SU-DHL-6 (cell line): Measurements from ENCODE around the gene LAMC3.

Source experiments
- CTCF ChIP-seq: fragments of 200-600 bp; sonication (generic); IDR thresholded peaks from one replicate; pipeline ENCODE4 v1.5.1; 2017; ENCODE audit warnings: antibody characterized with exemption, mild to moderate bottlenecking, low read length, moderate library complexity; ENCODE audit not compliant: insufficient read depth, poor library complexity, severe bottlenecking
- EZH2phosphoT487 ChIP-seq: fragments of 200-600 bp; sonication (generic), shearing (Covaris generic); conservative IDR thresholded peaks from 2 replicates; pipeline ENCODE4 v1.6.1; 2018; ENCODE audit warnings: mild to moderate bottlenecking, antibody characterized with exemption, low read length, moderate library complexity, mixed read lengths

- TF ChIP-seq EZH2phosphoT487 (no peak), CTCF (no peak)
Observed at GRCh38 chr9:131010482-131011273, 1.7 kb downstream of the LAMC3 start.
